Measurements from ENCODE around the gene ENOX1.

DNA sequence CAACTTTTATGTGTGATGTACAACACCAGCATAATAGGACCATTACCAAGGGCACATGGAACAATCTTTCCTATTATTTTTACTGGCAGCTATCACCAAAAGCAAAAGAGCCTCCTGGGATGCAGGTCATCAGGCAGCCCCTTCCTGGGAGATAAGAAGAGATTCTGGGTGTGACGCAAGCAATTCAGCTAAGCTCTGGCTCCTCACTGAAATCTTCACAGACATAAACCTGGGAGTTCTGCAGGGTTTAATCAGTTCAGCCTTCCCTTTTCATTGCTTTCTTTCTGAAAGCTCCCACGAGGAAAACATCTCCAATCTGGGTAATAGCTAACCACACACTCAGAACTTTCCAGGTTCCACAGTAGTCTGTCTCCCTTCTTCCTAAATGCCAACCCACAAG, 341.1 kb downstream of the ENOX1 start:
- TF ChIP-seq, protein P1, sequence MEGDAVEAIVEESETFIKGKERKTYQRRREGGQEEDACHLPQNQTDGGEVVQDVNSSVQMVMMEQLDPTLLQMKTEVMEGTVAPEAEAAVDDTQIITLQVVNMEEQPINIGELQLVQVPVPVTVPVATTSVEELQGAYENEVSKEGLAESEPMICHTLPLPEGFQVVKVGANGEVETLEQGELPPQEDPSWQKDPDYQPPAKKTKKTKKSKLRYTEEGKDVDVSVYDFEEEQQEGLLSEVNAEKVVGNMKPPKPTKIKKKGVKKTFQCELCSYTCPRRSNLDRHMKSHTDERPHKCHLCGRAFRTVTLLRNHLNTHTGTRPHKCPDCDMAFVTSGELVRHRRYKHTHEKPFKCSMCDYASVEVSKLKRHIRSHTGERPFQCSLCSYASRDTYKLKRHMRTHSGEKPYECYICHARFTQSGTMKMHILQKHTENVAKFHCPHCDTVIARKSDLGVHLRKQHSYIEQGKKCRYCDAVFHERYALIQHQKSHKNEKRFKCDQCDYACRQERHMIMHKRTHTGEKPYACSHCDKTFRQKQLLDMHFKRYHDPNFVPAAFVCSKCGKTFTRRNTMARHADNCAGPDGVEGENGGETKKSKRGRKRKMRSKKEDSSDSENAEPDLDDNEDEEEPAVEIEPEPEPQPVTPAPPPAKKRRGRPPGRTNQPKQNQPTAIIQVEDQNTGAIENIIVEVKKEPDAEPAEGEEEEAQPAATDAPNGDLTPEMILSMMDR (IDR thresholded peaks at IDR 0.05; ENCODE audit: control extremely low read depth in 1 of 3, insufficient read depth in 1 of 3, low read depth in 1 of 3, low read length in 3 of 3): no peak
- TF ChIP-seq CREB1 (IDR thresholded peaks at IDR 0.05) (no peak), EZH2 (IDR thresholded peaks at IDR 0.05; ENCODE audit: low read depth, low read length, severe bottlenecking) (no peak), NANOG (IDR thresholded peaks at IDR 0.05; ENCODE audit: insufficient read depth, low read depth, low read length, poor library complexity, severe bottlenecking) (no peak)

All from H1 (cell line).